Astrocyte of the cerebellum (primary cell): Measurements from ENCODE around the gene CLCA4.

Experiments used
- DNase-seq: peaks from one replicate; pipeline ENCODE4 v3.0.0-alpha.2; 2011; ENCODE audit warnings: low read depth
- H3K4me3 ChIP-seq: 2 replicates; pipeline ENCODE4 v1.5.1; 2011; ENCODE audit warnings: mild to moderate bottlenecking, low read depth, low read length, moderate library complexity
- in situ Hi-C: cut with HindIII; loops from 2 replicates; pipeline ENCODE4 v1.10.0; 2017; ENCODE audit warnings: low sequenced_read_pairs
- TF ChIP-seq, protein P1 (sequence below): IDR thresholded peaks from 2 replicates; pipeline ENCODE4 v1.5.1; 2012; ENCODE audit warnings: low read length, low read depth, moderate library complexity, mild to moderate bottlenecking; ENCODE audit errors: missing control alignments

Gene CLCA4

GRCh38 chr1:86618358-86618757 is 71.5 kb downstream of the CLCA4 start:
- in situ Hi-C loops: no loop called here

DNA sequence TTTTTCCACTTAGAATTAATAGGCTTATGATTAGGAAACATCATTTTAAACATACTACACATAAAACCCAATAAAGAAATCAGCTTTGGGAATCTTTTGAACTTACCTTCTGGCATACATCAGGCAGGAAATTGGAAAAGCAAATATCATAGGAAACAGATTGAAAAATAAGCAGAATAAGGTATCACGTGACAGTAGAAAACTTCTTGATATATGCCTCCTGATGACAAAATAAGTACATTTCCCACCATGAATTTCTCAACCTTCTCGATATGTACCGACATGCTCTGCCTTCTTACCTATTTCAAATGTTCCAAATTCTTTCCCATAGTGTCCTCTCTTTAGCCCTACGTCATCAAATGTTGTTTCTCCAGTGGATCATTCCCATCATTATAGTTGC is 72.4 kb downstream of the CLCA4 start:
- no peak for DNase-seq
- in situ Hi-C loops: no loop called here
- TF ChIP-seq, protein P1, sequence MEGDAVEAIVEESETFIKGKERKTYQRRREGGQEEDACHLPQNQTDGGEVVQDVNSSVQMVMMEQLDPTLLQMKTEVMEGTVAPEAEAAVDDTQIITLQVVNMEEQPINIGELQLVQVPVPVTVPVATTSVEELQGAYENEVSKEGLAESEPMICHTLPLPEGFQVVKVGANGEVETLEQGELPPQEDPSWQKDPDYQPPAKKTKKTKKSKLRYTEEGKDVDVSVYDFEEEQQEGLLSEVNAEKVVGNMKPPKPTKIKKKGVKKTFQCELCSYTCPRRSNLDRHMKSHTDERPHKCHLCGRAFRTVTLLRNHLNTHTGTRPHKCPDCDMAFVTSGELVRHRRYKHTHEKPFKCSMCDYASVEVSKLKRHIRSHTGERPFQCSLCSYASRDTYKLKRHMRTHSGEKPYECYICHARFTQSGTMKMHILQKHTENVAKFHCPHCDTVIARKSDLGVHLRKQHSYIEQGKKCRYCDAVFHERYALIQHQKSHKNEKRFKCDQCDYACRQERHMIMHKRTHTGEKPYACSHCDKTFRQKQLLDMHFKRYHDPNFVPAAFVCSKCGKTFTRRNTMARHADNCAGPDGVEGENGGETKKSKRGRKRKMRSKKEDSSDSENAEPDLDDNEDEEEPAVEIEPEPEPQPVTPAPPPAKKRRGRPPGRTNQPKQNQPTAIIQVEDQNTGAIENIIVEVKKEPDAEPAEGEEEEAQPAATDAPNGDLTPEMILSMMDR: no peak
- no peak overlapping the region for H3K4me3 ChIP-seq

More at GRCh38 chr1:86618358-86618757, 71.5 kb downstream of the CLCA4 start:
- no peak overlapping the region for H3K4me3 ChIP-seq
- no peak for DNase-seq
- TF ChIP-seq, protein P1: no peak

DNA sequence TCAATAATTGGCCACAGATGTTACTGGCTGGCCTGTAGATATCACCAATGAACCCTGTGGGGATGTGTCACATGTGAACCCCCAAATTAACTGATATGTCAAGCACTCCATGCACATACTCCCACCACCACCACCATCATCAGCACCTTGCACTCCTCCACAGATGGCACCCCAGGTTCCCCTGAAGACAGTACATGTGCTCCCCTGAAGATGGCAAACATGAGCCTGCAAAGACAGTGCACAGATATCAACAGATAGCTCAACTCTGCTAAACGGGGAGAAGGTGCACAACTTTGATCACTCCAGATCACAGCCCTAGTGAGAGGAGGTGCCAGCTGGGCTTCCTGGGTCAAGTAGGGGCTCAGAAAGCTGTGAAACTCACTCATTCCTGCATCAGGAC is 74.4 kb downstream of the CLCA4 start:
- DNase-seq: no peak
- in situ Hi-C loops: no loop called here
- H3K4me3 ChIP-seq: no peak overlapping the region
- TF ChIP-seq, protein P1: no peak
